ENCODE results near the gene EGFL7. TPM values are rescaled to one million over a fixed set of nuclear protein-coding genes. Genes with fewer than 3 reads are reported as not detected.

Gene EGFL7
- total and polyA plus RNA-seq, 2 of the 8 experiments (the other 6 are each of a cell fraction or from before 2014, with no cell fraction given), result 37.8 to 53.4 TPM

DNA sequence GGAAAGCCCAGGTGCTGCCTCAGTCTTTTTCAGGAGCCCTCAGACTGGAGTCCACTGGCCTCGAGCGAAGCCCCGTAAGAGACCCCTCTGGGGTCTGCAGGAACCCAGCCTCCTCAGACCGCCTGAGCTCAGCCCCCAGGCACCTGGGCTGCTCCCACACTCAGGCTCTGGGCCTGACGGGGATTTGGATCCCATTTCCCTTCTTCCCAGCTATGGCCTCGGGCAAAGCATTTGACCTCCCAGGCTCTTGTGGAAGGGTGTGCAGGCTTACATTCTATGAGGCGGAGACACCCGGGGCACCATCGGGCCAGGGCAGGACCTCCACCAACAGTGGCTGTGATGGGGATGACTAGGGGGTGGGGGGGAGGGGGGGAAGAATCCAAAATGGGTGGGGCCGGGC lies 20.0 kb downstream of the EGFL7 start (continued):
- no peak for TF ChIP-seq ZNF274 (IDR thresholded peaks at IDR 0.05; ENCODE audit: borderline replicate concordance, extremely low read depth, low read length)
- TF ChIP-seq MAFK (IDR thresholded peaks at IDR 0.05; ENCODE audit: low read depth, low read length), result no peak
- no peak for TF ChIP-seq FOSL1 (IDR thresholded peaks at IDR 0.05; ENCODE audit: insufficient read depth, low read depth, low read length)
- TF ChIP-seq SAP30 (IDR thresholded peaks at IDR 0.05; ENCODE audit: insufficient read depth, insufficient replicate concordance, low read length), result no peak
- TF ChIP-seq SP4 (IDR thresholded peaks at IDR 0.05; ENCODE audit: low read length), result no peak
- no peak for TF ChIP-seq YY1 (IDR thresholded peaks at IDR 0.05; ENCODE audit: low read depth, low read length)
- no peak for TF ChIP-seq CHD1 (IDR thresholded peaks at IDR 0.05; ENCODE audit: low read depth, low read length)
